ENCODE data around the gene CLEC4A.
A peak's percentile ranks its signal among the peaks of the same experiment; 100 is the strongest.
"Not testable (repeated sequence)": the region's sequence is repeated elsewhere in the genome, so short reads cannot be mapped to it uniquely, and the experiment has no call there.

The CLEC4A gene

GRCh38 chr12:8096281-8096915, 27.0 kb upstream of the CLEC4A start:
- H3K4me3 ChIP-seq (ENCODE audit: low read depth, low read length), result no peak overlapping the region
- TF ChIP-seq CTCF (IDR thresholded peaks at IDR 0.05; ENCODE audit: low read depth, low read length), result no peak

GRCh38 chr12:8099235-8099634, 24.2 kb upstream of the CLEC4A start:
- TF ChIP-seq CTCF (IDR thresholded peaks at IDR 0.05; ENCODE audit: low read depth, low read length), result no peak
- no peak overlapping the region for H3K4me3 ChIP-seq (ENCODE audit: low read depth, low read length)

- 0 out of 2 replicates have a peak overlapping the region, but pooled peaks have one; percentile 9 for H3K4me3 ChIP-seq (ENCODE audit: low read depth, low read length)
- TF ChIP-seq CTCF (IDR thresholded peaks at IDR 0.05; ENCODE audit: low read depth, low read length), result peak; percentile 88
Measured at GRCh38 chr12:8108808-8109398, 14.5 kb upstream of the CLEC4A start.

- H3K4me3 ChIP-seq (ENCODE audit: low read depth, low read length), result not testable (repeated sequence)
Measured at GRCh38 chr12:8113117-8113516, 10.3 kb upstream of the CLEC4A start.

- H3K4me3 ChIP-seq (ENCODE audit: low read depth, low read length), result no peak overlapping the region
- no peak for TF ChIP-seq CTCF (IDR thresholded peaks at IDR 0.05; ENCODE audit: low read depth, low read length)
Measured at GRCh38 chr12:8120072-8120713, 3.2 kb upstream of the CLEC4A start.

- no peak overlapping the region for H3K4me3 ChIP-seq (ENCODE audit: low read depth, low read length)
- TF ChIP-seq CTCF (IDR thresholded peaks at IDR 0.05; ENCODE audit: low read depth, low read length), result no peak
Measured at GRCh38 chr12:8127138-8127537, 3.7 kb downstream of the CLEC4A start.

- not testable (repeated sequence) for H3K4me3 ChIP-seq (ENCODE audit: low read depth, low read length)
Measured at GRCh38 chr12:8133636-8134397, 10.4 kb downstream of the CLEC4A start.

- not testable (repeated sequence) for H3K4me3 ChIP-seq (ENCODE audit: low read depth, low read length)
Measured at GRCh38 chr12:8134398-8134930, 11.0 kb downstream of the CLEC4A start.

GRCh38 chr12:8141647-8142046, 18.2 kb downstream of the CLEC4A start:
- H3K4me3 ChIP-seq (ENCODE audit: low read depth, low read length), result not testable (repeated sequence)
